ENCODE results near the gene PRDM16. TPM values are rescaled to one million over a fixed set of nuclear protein-coding genes. Genes with fewer than 3 reads are reported as not detected.

PRDM16 gene
- polyA plus RNA-seq, 2 of the 4 experiments (the other 2 are of a cell fraction) = 0.03 to 0.35 TPM

GRCh38 chr1:3259020-3259419 lies 190.0 kb downstream of the PRDM16 start:
- Histone ChIP-seq H3K4me3 (no peak overlapping the region), H3K4me2 (no peak overlapping the region), H3K4me1 (no peaks in the 10 kb centered on the region), H3K9me3 (no peaks in the 10 kb centered on the region), H3K27ac (no peak overlapping the region)
- FAIRE-seq (no peak), DNase-seq (ENCODE audit: low read depth in 1 of 2, low spot score in 1 of 2) (no peak), ATAC-seq (no peak)
- CTCF ChIA-PET = no interaction called here
- TF ChIP-seq HOXB5 (CRISPR knock-in tag; IDR thresholded peaks at IDR 0.05) = no peak
- no peak for TF ChIP-seq ELK1 (IDR thresholded peaks at IDR 0.05; ENCODE audit: low read depth, low read length)
- TF ChIP-seq JUN (IDR thresholded peaks at IDR 0.05) = no peak
- WGBS (ENCODE audit: missing lambda C conversion rate) = 14% methylated on average over 5 of the region's 14 CpGs
- POLR2A ChIA-PET = no interaction called here

GRCh38 chr1:3261007-3261968 lies 192.3 kb downstream of the PRDM16 start:
- no peaks in the 10 kb centered on the region for H3K4me1 ChIP-seq
- CTCF ChIA-PET = interaction anchor here (1.5 kb wide), 1 partner anchor 22 kb away, joined by 5 read pairs; no protein-coding TSS in a partner anchor
- WGBS (ENCODE audit: missing lambda C conversion rate) = 34% methylated on average over 13 of the region's 21 CpGs
- no peak for FAIRE-seq
- no peaks in the 10 kb centered on the region for H3K9me3 ChIP-seq
- DNase-seq (ENCODE audit: low read depth in 1 of 2, low spot score in 1 of 2) = no peak
- POLR2A ChIA-PET = no interaction called here
- no peak overlapping the region for H3K4me2 ChIP-seq
- H3K27ac ChIP-seq = no peak overlapping the region
- no peak for ATAC-seq
- TF ChIP-seq CBX8 (IDR thresholded peaks at IDR 0.05) (no peak), JUN (IDR thresholded peaks at IDR 0.05) (no peak), RCOR1 (IDR thresholded peaks at IDR 0.05; ENCODE audit: low read depth, low read length) (no peak), REST (IDR thresholded peaks at IDR 0.05) (no peak), BCL3 (IDR thresholded peaks at IDR 0.05) (no peak), ZSCAN20 (CRISPR knock-in tag; IDR thresholded peaks at IDR 0.05) (no peak), MAZ (IDR thresholded peaks at IDR 0.05; ENCODE audit: borderline replicate concordance, low read depth, low read length) (no peak), POLR2A (IDR thresholded peaks at IDR 0.05; ENCODE audit: low read length) (no peak), HMGXB4 (CRISPR knock-in tag; IDR thresholded peaks at IDR 0.05; ENCODE audit: borderline replicate concordance) (no peak), HOXB13 (CRISPR knock-in tag; IDR thresholded peaks at IDR 0.05; ENCODE audit: low read depth) (no peak), ZNF302 (CRISPR knock-in tag; IDR thresholded peaks at IDR 0.05) (no peak), GATA3 (IDR thresholded peaks at IDR 0.05; ENCODE audit: borderline replicate concordance) (no peak), CHD4 (IDR thresholded peaks at IDR 0.05; ENCODE audit: borderline replicate concordance) (no peak), ZC3H11A (IDR thresholded peaks at IDR 0.05) (no peak), ATOH8 (CRISPR knock-in tag; IDR thresholded peaks at IDR 0.05; ENCODE audit: low read depth) (no peak), MYC (IDR thresholded peaks at IDR 0.05; ENCODE audit: borderline replicate concordance, low read length) (no peak), ZFP36 (IDR thresholded peaks at IDR 0.05; ENCODE audit: borderline replicate concordance, partially characterized antibody) (no peak), PHF8 (IDR thresholded peaks at IDR 0.05; ENCODE audit: borderline replicate concordance, low read depth) (no peak), NFE2L2 (conservative IDR thresholded peaks at IDR 0.05; ENCODE audit: low read length) (no peak), USF2 (IDR thresholded peaks at IDR 0.05) (no peak)
- no peak overlapping the region for H3K4me3 ChIP-seq

Data from A549 (cell line).